SJSA1 (cell line): ENCODE data around the gene CHMP6. TPM values are rescaled to one million over a fixed set of nuclear protein-coding genes. Genes with fewer than 3 reads are reported as not detected.

Experiments used
- DNase-seq, 2 experiments: peaks; one replicate each; pipeline ENCODE4 v3.0.0-alpha.2; 2015 to 2020; ENCODE audit warnings: low spot score in 2 of 2, low read depth in 1 of 2
- H3K27ac ChIP-seq: fragments of 250-450 bp; sonication (Bioruptor Pico); 2 replicates; pipeline ENCODE4 v1.5.1; 2020; ENCODE audit warnings: mild to moderate bottlenecking, moderate library complexity
- H3K27me3 ChIP-seq: fragments of 250-450 bp; sonication (Bioruptor Pico); replicated peaks from 2 replicates; pipeline ENCODE4 v1.5.1; 2020; ENCODE audit warnings: mild to moderate bottlenecking, moderate library complexity
- H3K36me3 ChIP-seq: fragments of 250-450 bp; sonication (Bioruptor Pico); 2 replicates; pipeline ENCODE4 v1.5.1; 2020; ENCODE audit warnings: mild to moderate bottlenecking
- H3K4me1 ChIP-seq: fragments of 250-450 bp; sonication (Bioruptor Pico); replicated peaks from 2 replicates; pipeline ENCODE4 v1.6.1; 2021; ENCODE audit warnings: mild to moderate bottlenecking
- H3K4me3 ChIP-seq: fragments of 250-450 bp; sonication (Bioruptor Pico); 2 replicates; pipeline ENCODE4 v1.5.1; 2020; ENCODE audit warnings: mild to moderate bottlenecking
- H3K9me3 ChIP-seq: fragments of 250-450 bp; sonication (Bioruptor Pico); replicated peaks from 2 replicates; pipeline ENCODE4 v1.5.1; 2020; ENCODE audit warnings: mild to moderate bottlenecking
- total RNA-seq: library from RNA; depleted of rRNA; stranded (reverse); fragments of >200 nt; shearing (Covaris generic); gene quantifications from 2 replicates; pipeline ENCODE4 v1.2.3, GENCODE V29; 2014

The CHMP6 gene
- total RNA-seq, 1 experiment from 2014 or later: 20.9 TPM

DNA sequence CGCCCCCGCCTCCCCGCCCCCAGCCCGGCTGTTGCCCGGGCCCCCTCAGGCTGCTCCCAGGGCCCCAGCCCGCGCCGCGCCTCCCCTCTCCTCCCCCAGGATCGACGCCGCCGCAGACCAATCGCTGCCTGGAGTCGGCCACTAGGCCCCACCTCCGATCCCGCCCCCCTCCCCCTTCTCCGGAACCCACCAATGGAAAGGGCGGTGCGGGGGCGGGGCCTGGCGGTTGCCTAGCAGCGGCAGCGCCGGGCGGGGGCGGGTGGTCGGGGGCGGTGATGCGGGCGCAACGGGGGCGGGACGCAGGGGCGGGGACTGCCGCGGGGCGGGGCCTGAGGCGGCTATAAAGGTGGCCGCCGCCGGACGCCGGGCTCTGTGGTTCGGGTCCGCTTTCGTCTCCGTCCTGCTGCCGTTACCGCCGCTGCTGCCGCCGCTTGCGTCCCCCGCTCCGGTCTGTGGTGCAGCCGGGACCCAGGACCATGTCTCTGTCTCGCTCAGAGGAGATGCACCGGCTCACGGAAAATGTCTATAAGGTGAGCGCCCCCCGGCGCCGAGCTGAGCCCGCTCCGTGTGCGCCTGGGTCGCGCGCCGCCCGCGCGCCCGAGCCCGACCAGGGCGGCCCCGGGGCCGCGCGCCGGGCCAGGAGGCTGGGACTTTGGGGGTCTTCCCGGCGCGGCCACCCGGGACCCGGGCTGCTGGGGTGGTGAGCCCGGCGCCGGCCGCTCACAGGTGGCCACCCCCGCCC is 43.3 kb downstream of the CHMP6 start, which contains the start of gene BAIAP2:
Gene BAIAP2 (plus strand): TSS at position 373 of the 742 bp plus-strand sequence. CDS start 104 bp downstream, at position 477.
- Histone ChIP-seq H3K36me3 (peaks cover 48% of the 10 kb centered on the region), H3K4me1 (peaks cover 44% of the 10 kb centered on the region), H3K27ac (peak within 1 kb of the TSS; percentile 52; the same call in 1 of the 2 replicates), H3K9me3 (0 out of 2 replicates have a peak, but pooled peaks cover 5% of the 10 kb centered on the region), H3K27me3 (0 out of 2 replicates have a peak, but pooled peaks cover 3% of the 10 kb centered on the region), H3K4me3 (peak within 1 kb of the TSS; percentile 86)
- peak; percentile 80 to 99 for DNase-seq

DNA sequence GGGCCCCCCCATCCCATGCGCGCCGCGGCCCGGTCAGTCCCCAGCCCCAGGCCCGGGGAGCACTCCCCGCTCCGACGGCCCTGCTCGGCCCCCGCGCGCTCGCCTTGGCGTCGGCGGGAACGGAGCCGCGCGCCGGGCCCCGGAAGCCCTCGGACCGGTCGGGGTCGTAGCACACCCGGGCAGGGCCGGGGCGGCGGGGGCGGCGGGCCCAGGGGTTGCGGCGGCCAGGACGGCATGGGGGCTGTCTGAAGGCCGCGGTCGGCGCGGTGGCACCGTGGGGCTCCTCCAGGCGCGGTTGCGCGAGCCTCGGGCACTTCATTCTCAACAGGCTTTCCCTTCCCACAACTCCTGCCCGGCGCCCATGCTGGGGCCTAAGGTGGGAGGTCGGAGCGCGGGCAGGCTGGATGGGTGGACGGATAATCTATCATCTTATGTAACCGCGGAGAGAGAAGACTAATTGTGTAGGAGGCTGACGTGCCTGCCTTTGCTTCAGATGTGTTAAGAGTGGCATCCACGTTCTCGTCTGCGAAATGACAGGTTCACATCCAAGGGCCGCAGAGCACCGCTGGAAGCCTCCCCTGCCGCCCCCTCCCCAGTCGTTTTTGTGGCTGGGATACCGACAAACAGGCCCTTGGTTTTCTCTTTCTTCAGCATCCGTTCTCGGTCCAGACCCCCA is 44.0 kb downstream of the CHMP6 start:
- H3K9me3 ChIP-seq: 0 out of 2 replicates have a peak, but pooled peaks cover 5% of the 10 kb centered on the region
- H3K27ac ChIP-seq: no peak overlapping the region
- H3K4me3 ChIP-seq: peak overlapping the region; percentile 86
- peaks cover 52% of the 10 kb centered on the region for H3K4me1 ChIP-seq
- no peak for DNase-seq
- H3K27me3 ChIP-seq: 0 out of 2 replicates have a peak, but pooled peaks cover 3% of the 10 kb centered on the region
- peaks cover 49% of the 10 kb centered on the region for H3K36me3 ChIP-seq

DNA sequence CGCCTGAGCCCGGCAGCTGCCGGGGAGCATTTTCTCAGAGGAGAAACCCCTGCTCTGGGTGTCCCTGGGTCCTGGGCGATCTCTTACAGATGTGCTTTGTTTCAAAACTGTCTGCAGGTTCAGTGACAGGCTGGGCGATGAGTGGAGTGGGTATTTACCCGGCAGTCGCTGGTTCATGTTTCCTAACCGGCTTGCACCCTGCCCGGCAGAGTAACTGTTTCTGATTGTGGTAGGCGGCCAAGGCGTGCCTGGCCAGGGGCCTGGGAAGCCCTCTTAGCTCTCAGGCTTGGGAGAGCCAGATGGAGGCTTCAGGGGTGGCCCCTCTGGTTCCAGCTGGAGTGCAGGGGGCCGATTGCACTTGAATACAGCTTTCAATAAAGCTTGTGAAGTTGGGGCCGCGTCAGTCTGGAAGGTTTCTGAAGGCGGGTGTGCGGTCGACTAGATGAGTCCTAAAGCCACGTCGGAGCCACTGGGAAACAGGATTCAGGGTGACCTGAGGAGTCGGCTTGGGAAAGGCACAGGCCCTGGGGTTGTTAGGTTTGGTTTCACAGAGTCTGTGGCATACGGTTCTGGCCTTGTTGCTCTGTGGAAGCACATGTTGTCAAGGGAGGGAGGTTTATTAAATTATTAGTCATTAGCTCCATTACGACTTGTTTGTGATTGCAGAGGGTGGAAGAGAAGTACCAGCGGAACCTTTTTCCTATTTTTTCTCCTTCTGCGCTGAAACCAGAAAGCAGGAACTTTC is 44.7 kb downstream of the CHMP6 start:
- peaks cover 59% of the 10 kb centered on the region for H3K4me1 ChIP-seq
- H3K27me3 ChIP-seq: 0 out of 2 replicates have a peak, but pooled peaks cover 3% of the 10 kb centered on the region
- peaks cover 49% of the 10 kb centered on the region for H3K36me3 ChIP-seq
- no peak for DNase-seq
- 0 out of 2 replicates have a peak, but pooled peaks cover 5% of the 10 kb centered on the region for H3K9me3 ChIP-seq
- peak overlapping the region; percentile 86 for H3K4me3 ChIP-seq
- H3K27ac ChIP-seq: no peak overlapping the region

DNA sequence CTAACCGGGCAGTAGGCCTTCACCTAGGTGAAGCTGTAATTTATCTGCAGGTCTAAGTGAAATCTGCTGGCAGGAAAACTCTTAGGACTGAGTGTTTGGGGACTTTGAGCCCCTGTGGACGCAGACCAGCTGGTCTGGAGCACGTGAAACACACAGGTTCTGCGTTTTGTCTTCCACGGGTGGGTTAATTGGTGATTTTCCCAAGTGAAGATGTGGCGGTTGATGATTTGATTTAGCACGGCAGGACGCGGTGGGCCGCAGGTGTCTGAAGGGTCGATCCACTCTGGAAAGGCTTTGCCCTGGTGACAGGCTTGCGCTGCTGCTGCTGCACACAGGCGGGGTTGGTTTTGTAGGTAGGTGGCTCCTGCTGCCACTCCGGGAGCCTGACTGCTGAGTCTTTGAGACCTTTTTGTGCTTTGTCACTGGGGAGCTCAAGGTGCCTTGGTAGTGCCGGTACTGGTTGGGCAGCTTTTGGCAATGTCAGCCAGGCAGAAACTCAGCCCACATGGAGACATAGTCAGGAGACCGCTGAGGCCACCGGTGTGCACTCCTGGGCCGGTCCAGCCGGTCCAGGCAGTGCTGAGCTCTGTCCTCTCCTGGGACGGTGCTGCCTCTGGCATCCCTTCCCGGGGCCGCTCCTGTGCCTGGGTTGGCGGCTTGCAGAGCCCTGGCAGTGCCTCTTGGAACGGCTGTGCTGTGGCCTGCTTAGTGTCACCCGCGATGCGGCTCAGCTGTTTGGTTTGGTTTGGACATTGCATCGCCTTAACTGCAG is 45.6 kb downstream of the CHMP6 start:
- H3K27me3 ChIP-seq: 0 out of 2 replicates have a peak, but pooled peaks cover 3% of the 10 kb centered on the region
- DNase-seq: no peak
- peaks cover 49% of the 10 kb centered on the region for H3K36me3 ChIP-seq
- H3K27ac ChIP-seq: no peak overlapping the region
- no peak overlapping the region for H3K4me3 ChIP-seq
- H3K4me1 ChIP-seq: peaks cover 62% of the 10 kb centered on the region
- H3K9me3 ChIP-seq: 0 out of 2 replicates have a peak, but pooled peaks cover 5% of the 10 kb centered on the region

DNA sequence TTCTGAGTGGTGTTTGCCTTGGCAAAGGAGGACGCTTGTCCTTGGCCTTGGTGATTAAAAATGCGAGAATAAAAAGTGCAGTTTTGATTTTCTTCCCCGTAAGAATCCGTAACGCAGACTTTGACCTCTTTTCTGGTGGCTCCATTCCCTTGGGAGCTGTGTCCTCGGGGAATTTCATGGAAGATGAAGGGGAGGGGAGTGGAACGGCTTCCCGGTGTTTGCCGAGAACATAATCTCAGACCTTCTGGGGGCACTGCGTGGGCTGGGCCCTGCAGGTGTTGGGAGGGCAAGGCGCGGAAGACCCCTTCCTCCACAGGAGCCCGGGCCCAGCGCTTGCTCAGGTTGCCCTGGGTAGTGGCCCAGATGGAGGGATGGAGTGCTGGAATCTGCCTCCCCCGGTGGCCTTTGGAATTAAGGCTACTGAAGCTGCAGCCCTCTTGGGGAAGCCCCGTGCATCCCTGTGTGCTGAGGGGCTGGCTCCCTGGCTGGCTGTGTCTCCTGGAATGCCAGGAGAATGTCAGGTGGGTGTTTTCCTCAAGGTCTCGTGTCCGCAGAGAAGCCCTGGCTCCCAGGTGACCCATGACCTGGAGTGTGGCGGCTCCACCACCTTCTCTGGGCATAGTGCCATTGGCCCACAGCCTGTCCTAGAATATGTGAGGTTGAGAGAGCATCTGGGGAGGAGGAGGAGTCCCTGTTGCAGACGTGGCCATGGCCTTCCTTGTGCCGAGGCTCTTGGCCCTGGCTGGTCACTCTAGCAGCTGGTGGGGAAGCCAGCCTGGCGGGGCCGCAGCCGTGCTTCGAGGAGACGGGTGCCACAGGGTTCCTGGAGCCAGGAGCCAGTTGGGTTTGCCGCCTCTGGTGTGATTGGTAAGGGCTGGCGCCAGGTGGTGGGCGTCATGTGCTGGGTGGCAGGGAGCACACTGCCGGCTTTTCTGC is 46.4 kb downstream of the CHMP6 start:
- DNase-seq: no peak
- peaks cover 44% of the 10 kb centered on the region for H3K36me3 ChIP-seq
- 0 out of 2 replicates have a peak, but pooled peaks cover 3% of the 10 kb centered on the region for H3K9me3 ChIP-seq
- H3K27me3 ChIP-seq: 0 out of 2 replicates have a peak, but pooled peaks cover 3% of the 10 kb centered on the region
- no peak overlapping the region for H3K27ac ChIP-seq
- H3K4me1 ChIP-seq: peaks cover 62% of the 10 kb centered on the region
- H3K4me3 ChIP-seq: no peak overlapping the region

DNA sequence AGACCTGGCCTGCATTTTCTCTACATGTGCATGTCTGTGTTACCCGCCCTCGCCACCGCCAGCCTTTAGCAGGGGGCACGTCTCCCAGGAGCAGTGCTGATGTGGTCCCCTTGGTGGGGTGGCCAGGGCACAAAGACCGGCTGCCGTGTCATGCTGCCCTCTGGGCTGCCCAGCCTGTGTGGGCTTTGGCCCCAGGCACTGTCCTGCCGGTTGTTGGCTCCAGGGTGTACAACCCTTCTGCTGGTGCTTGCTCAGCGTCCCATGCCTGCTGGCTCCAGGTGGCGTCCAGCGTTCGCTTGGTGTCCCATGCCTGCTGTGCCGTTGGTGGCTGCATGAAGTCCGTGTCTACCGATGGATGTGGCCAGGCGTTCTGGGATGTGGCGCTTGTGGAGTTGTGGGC is 47.5 kb downstream of the CHMP6 start:
- Histone ChIP-seq H3K9me3 (0 out of 2 replicates have a peak, but pooled peaks cover 2% of the 10 kb centered on the region), H3K36me3 (peaks cover 49% of the 10 kb centered on the region), H3K27me3 (no peaks in the 10 kb centered on the region), H3K4me1 (peaks cover 65% of the 10 kb centered on the region), H3K27ac (no peak overlapping the region), H3K4me3 (no peak overlapping the region)
- DNase-seq: no peak

DNA sequence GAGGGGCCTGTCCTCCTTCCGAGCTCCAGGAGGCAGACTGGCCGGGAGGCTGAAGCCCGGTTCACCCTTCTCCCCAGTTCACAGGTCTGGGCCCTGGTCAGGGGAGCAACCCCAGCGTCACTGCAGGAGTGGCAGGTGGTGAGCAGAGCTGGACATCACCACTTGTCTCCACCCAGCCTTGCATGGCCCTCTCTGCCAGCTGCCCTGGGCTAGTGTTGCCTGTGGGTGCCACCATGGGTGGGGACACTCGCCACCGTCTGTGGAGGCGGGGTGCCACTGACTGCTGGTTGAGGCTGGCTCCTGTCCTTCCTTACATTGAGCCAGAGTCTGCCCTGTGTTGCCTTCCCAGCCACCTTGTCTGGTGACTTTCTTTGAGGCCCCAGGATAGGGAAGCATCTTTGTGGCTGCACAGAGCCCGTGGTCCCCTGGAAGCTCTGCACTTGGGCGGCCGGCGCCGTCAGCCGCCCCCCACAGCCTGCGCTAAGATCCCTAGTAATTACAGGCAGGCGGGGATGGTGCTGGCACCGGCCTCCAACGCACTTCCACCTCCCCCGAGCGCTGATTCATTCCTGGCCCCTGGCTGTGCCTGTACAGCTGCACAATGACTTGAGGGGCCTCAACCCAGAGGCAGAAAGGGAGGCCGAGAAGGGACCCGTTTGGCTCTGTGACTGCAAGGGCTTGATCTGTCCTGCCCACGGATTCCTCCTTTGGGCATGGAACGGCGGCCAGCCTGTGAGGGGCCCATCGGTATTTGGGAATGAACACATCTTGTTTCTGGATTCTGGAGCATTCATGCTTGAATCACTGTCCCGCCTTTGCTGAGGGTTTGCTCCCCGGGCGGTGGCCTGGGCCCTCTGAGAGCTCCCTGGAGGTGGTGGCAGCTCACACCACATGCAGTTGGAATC is 48.5 kb downstream of the CHMP6 start:
- Histone ChIP-seq H3K4me1 (peaks cover 70% of the 10 kb centered on the region), H3K4me3 (no peak overlapping the region), H3K27ac (peak overlapping the region; percentile 36), H3K9me3 (no peaks in the 10 kb centered on the region), H3K27me3 (no peaks in the 10 kb centered on the region), H3K36me3 (peaks cover 58% of the 10 kb centered on the region)
- peak; percentile 78 to 89 for DNase-seq

DNA sequence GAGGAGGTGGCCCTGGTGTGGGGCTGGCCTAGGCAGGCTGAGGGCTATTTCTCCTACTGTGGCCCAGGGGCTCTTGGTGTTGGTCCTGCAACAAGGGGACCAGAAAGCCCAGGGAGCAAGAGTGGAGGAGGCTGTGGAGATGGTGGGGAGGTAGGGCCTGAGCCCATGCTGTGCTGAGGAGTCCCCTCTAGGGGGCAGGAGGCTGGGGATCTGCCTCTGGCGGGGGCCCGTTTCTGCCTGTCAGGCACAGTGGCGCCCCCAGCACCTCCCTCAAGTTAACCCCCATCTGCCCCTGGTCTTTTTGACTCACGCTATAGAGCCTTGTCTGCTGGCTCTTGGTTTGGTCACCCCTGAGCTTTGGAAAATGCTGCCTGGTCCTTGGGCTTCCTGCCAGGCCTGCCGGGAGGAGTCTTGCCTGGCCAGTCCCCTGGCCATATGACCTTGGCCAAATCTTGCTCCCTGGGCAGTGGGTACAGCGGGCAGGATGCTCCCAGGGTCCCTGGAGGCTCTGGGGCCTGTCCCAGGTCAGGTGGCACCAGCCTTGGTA is 49.2 kb downstream of the CHMP6 start:
- Histone ChIP-seq H3K27me3 (no peaks in the 10 kb centered on the region), H3K9me3 (no peaks in the 10 kb centered on the region), H3K4me1 (peaks cover 70% of the 10 kb centered on the region), H3K36me3 (peaks cover 62% of the 10 kb centered on the region), H3K27ac (peak overlapping the region; percentile 36), H3K4me3 (no peak overlapping the region)
- DNase-seq: peak in 1 of 2 experiments; percentile 53

DNA sequence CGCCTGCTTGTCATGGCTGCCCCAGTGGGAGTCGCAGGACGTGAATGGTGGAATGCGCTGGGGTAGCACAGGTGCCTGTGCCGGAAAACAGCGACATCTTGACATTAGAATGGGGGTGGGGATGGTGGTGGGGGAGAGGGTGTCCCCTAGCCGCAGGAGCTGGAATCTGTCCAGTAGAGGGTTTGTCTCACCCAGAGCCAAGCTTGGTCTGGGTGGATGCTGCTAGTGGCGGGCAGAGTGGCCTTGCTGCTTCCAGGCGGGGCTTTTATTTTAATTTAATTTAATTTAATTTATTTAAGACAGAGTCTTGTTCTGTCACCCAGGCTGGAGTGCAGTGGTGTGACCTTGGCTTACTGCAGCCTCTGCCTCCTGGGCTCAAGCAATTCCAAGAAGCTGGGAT is 51.0 kb downstream of the CHMP6 start:
- peaks cover 53% of the 10 kb centered on the region for H3K36me3 ChIP-seq
- no peak overlapping the region for H3K4me3 ChIP-seq
- H3K4me1 ChIP-seq: peaks cover 62% of the 10 kb centered on the region
- H3K27me3 ChIP-seq: no peaks in the 10 kb centered on the region
- no peak for DNase-seq
- no peak overlapping the region for H3K27ac ChIP-seq
- H3K9me3 ChIP-seq: no peaks in the 10 kb centered on the region

DNA sequence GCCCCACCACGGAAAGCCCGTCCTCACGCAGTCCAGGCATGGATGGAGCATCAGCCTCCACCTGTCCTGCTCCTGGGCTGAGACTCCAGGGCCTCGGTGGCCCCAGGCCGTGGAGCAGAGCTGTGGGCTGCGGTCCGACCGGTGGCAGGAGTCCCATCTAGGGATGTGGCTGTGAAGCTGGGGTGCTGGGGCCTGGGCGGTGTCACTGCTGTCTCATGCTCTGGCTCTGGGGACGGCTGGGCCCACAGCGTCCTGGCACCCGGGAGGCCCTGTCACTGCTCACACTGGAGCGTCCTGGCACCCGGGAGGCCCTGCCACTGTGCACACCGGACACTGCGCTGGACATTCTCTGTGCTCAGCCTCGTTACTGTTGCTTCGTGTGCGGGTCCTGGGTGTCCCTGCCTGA is 51.7 kb downstream of the CHMP6 start:
- H3K4me1 ChIP-seq: peaks cover 60% of the 10 kb centered on the region
- H3K27ac ChIP-seq: no peak overlapping the region
- no peak overlapping the region for H3K4me3 ChIP-seq
- no peaks in the 10 kb centered on the region for H3K9me3 ChIP-seq
- H3K27me3 ChIP-seq: no peaks in the 10 kb centered on the region
- DNase-seq: no peak
- peaks cover 46% of the 10 kb centered on the region for H3K36me3 ChIP-seq

DNA sequence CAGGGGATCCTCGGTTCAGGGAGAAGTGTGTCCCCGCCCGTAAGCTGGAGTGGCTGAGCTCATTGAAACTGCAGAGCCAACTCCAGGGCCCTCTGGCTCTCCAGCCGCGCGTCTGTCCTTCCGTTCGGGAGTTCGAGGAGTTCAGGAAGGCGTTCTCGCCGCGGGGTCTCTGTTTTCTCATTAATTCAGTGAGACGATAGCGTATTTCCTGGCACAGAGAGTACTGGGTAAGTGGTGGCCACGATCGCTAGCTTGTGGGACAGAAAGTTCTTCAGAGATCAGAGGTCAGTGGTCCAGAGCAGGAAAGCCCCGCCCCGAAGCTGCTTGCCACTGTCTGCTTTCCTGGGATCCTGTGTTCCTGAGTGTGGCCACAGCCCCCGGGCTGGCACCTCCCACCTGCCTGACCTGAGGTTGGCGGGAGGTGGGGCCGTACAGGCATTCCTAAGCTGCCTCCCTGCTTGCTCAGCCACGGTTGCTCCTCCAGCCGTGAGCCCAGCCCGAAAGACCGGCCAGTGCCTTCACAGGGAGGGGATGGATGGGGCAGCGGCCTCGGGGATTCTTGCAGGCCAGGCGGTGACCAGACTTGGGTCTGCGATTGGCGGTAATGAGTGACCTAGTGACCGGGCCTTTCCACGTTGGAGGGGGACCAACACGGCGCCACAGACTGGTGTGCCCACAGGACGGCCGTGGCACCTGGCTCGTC is 52.2 kb downstream of the CHMP6 start:
- H3K4me3 ChIP-seq: no peak overlapping the region
- peaks cover 40% of the 10 kb centered on the region for H3K36me3 ChIP-seq
- H3K27ac ChIP-seq: peak overlapping the region; percentile 52
- H3K9me3 ChIP-seq: no peaks in the 10 kb centered on the region
- no peaks in the 10 kb centered on the region for H3K27me3 ChIP-seq
- DNase-seq: peak in 1 of 2 experiments; percentile 71
- H3K4me1 ChIP-seq: peaks cover 59% of the 10 kb centered on the region
